ENCODE results near the gene SERGEF. TPM values are rescaled to one million over a fixed set of nuclear protein-coding genes. Genes with fewer than 3 reads are reported as not detected.

The SERGEF gene
- total and polyA plus RNA-seq, 5 donors from 2014 or later, result 40.4 to 81.5 (median 77.0) TPM

DNA sequence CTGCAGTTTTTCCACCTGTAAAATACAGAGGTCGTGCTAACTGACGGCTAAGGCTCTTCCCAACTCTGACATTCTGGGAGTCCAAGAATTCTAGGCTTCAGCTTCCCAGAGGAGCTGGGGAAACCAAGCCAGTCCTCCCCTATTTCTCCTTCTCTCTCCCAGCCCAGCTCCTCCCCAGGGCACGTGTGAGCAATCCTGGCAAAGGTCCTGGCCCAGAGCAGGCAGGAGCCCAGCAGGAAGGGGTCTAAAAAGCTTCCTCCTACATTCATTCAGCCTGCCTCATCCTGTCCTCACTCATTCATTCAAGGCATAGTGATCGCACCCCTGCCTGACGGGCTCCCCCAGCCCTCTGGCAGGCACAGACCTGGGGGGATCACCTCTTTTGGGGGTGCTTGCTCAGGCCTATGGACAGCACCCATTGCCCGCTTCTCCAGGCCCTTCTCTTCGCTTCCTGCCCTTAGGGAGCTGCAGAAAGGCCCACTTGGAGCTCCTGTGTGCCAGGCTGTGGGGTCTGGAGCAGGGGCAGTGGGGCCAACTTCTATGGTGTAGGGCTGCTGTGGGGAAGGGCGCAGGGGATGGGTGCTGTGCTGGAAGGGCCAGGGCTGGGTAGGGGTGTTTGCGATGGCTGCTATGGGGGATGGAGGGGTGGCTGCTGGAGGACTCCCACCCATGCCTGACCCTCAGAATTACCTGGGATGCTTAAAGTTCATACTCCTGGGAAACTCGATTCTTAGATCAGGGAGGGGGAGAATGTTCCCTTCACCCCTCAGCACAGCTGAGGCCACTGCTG lies 268.5 kb downstream of the SERGEF start:
- ATAC-seq (ENCODE audit: low read depth in 2 of 2) (no peak), DNase-seq (no peak)
- no peaks in the 10 kb centered on the region for H3K27me3 ChIP-seq (ENCODE audit: control insufficient read depth, insufficient read depth, low read length)
- H3K27ac ChIP-seq (ENCODE audit: insufficient read depth, low read length, poor library complexity, severe bottlenecking), result no peak overlapping the region
- H3K36me3 Mint-ChIP-seq, result no peaks in the 10 kb centered on the region
- H3K27me3 Mint-ChIP-seq, result peaks cover 20% of the 10 kb centered on the region
- no peak overlapping the region for H3K4me3 ChIP-seq (ENCODE audit: low read depth, low read length)
- no peak overlapping the region for H3K27ac Mint-ChIP-seq
- H3K4me1 Mint-ChIP-seq, result no peaks in the 10 kb centered on the region
- H3K4me1 ChIP-seq (ENCODE audit: control insufficient read depth, insufficient read depth, low read length, poor library complexity, severe bottlenecking), result no peaks in the 10 kb centered on the region
- no peaks in the 10 kb centered on the region for H3K9me3 Mint-ChIP-seq
- H3K4me3 Mint-ChIP-seq, result no peak overlapping the region
- H3K9me3 ChIP-seq (ENCODE audit: control insufficient read depth in 2 of 2, low read length in 2 of 2), result no peaks in the 10 kb centered on the region
- H3K36me3 ChIP-seq (ENCODE audit: control insufficient read depth, insufficient read depth, low read length), result no peaks in the 10 kb centered on the region

- Mint-ChIP-seq H3K9me3 (no peaks in the 10 kb centered on the region), H3K27me3 (peaks cover 20% of the 10 kb centered on the region), H3K36me3 (no peaks in the 10 kb centered on the region), H3K27ac (no peak overlapping the region), H3K4me1 (no peaks in the 10 kb centered on the region), H3K4me3 (no peak overlapping the region)
- no peaks in the 10 kb centered on the region for H3K4me1 ChIP-seq (ENCODE audit: control insufficient read depth, insufficient read depth, low read length, poor library complexity, severe bottlenecking)
- no peaks in the 10 kb centered on the region for H3K27me3 ChIP-seq (ENCODE audit: control insufficient read depth, insufficient read depth, low read length)
- DNase-seq (no peak), ATAC-seq (ENCODE audit: low read depth in 2 of 2) (no peak)
- H3K36me3 ChIP-seq (ENCODE audit: control insufficient read depth, insufficient read depth, low read length), result no peaks in the 10 kb centered on the region
- H3K4me3 ChIP-seq (ENCODE audit: low read depth, low read length), result no peak overlapping the region
- H3K9me3 ChIP-seq (ENCODE audit: control insufficient read depth in 2 of 2, low read length in 2 of 2), result no peaks in the 10 kb centered on the region
- H3K27ac ChIP-seq (ENCODE audit: insufficient read depth, low read length, poor library complexity, severe bottlenecking), result no peak overlapping the region
These were observed 269.1 kb downstream of the SERGEF start for GRCh38 chr11:17743808-17744119.

DNA sequence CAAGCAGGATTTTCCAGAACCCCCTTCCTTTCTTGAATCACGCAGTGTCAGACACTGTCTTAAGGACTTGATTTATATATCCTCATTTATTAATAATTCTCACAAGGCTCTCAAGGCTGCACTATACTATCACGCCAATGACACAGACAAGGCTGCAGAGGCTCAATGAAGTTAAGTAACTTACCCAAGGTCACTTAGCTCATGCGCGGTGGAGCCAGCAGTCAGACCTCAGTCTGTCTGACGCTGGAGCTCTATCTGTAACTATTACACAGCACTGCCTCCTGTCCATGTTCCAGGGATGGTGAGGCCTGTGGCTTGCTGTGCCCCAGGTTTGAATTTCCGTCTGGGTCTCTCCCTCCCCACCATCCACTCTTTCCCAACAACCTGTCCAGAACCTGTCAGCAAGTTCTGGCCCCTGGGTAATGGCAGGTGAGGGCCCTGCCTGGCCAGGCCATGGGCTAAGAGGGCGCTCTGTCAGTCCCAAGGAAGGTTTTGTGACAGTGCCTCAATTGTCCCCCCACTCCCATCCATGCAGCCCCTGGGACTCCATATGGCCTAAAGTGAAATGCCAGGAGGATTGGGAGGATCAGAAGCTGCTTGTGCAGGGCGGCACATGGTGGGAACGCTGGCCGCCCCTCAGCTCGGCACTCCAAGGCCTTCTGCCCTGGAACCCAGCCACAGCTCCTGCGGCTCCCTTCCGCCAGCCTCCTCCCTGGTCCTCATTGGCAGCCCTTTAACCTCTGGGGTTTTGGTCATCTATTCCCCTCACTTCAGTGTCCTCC lies 269.6 kb downstream of the SERGEF start:
- no peaks in the 10 kb centered on the region for H3K9me3 Mint-ChIP-seq
- H3K4me1 Mint-ChIP-seq, result no peaks in the 10 kb centered on the region
- no peak overlapping the region for H3K27ac Mint-ChIP-seq
- ATAC-seq (ENCODE audit: low read depth in 2 of 2) (no peak), DNase-seq (no peak)
- Histone ChIP-seq H3K4me3 (ENCODE audit: low read depth, low read length) (no peak overlapping the region), H3K36me3 (ENCODE audit: control insufficient read depth, insufficient read depth, low read length) (no peaks in the 10 kb centered on the region), H3K9me3 (ENCODE audit: control insufficient read depth in 2 of 2, low read length in 2 of 2) (no peaks in the 10 kb centered on the region), H3K27ac (ENCODE audit: insufficient read depth, low read length, poor library complexity, severe bottlenecking) (no peak overlapping the region), H3K27me3 (ENCODE audit: control insufficient read depth, insufficient read depth, low read length) (no peaks in the 10 kb centered on the region), H3K4me1 (ENCODE audit: control insufficient read depth, insufficient read depth, low read length, poor library complexity, severe bottlenecking) (no peaks in the 10 kb centered on the region)
- no peak overlapping the region for H3K4me3 Mint-ChIP-seq
- H3K36me3 Mint-ChIP-seq, result no peaks in the 10 kb centered on the region
- H3K27me3 Mint-ChIP-seq, result peaks cover 20% of the 10 kb centered on the region

GRCh38 chr11:17742019-17742418 lies 270.8 kb downstream of the SERGEF start:
- H3K4me1 ChIP-seq (ENCODE audit: control insufficient read depth, insufficient read depth, low read length, poor library complexity, severe bottlenecking), result no peaks in the 10 kb centered on the region
- DNase-seq (no peak), ATAC-seq (ENCODE audit: low read depth in 2 of 2) (no peak)
- peaks cover 23% of the 10 kb centered on the region for H3K27me3 Mint-ChIP-seq
- H3K27me3 ChIP-seq (ENCODE audit: control insufficient read depth, insufficient read depth, low read length), result peaks cover 4% of the 10 kb centered on the region
- H3K4me1 Mint-ChIP-seq, result no peaks in the 10 kb centered on the region
- H3K4me3 ChIP-seq (ENCODE audit: low read depth, low read length), result no peak overlapping the region
- no peak overlapping the region for H3K4me3 Mint-ChIP-seq
- H3K36me3 ChIP-seq (ENCODE audit: control insufficient read depth, insufficient read depth, low read length), result no peaks in the 10 kb centered on the region
- H3K27ac ChIP-seq (ENCODE audit: insufficient read depth, low read length, poor library complexity, severe bottlenecking), result no peak overlapping the region
- no peaks in the 10 kb centered on the region for H3K9me3 Mint-ChIP-seq
- H3K27ac Mint-ChIP-seq, result no peak overlapping the region
- H3K9me3 ChIP-seq (ENCODE audit: control insufficient read depth in 2 of 2, low read length in 2 of 2), result no peaks in the 10 kb centered on the region
- H3K36me3 Mint-ChIP-seq, result no peaks in the 10 kb centered on the region

DNA sequence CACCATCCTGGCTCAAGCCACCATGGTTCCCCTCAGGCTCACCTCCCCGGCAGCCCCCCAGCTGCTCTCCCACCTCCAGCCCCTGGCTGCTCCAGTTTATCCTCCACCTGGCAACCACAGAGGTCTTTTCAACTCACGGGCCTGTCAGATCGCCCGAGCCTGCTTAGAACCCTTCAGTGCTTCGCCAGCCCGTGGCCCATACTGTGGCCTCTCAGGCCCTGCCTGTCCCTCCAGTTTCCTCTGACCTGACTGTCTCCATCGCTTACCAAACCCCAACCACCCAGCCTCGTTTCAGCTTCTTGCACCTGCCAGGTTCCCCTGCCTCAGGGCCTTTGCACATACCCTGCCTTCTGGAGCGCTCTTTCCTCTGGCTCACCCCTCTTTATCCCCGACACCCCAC lies 271.4 kb downstream of the SERGEF start:
- Mint-ChIP-seq H3K4me3 (no peak overlapping the region), H3K27me3 (peaks cover 28% of the 10 kb centered on the region), H3K36me3 (peaks cover 4% of the 10 kb centered on the region), H3K9me3 (peaks cover 0 to 2% (median 0%) of the 10 kb centered on the region in 7 donors), H3K4me1 (peaks cover 0 to 3% (median 0%) of the 10 kb centered on the region in 4 donors), H3K27ac (peak overlapping the region in 1 of 3 donors; percentile 72)
- DNase-seq, result no peak
- Histone ChIP-seq H3K4me1 (ENCODE audit: control insufficient read depth, insufficient read depth, low read length, poor library complexity, severe bottlenecking) (no peaks in the 10 kb centered on the region), H3K27me3 (ENCODE audit: control insufficient read depth, insufficient read depth, low read length) (peaks cover 8% of the 10 kb centered on the region), H3K27ac (ENCODE audit: insufficient read depth, low read length, poor library complexity, severe bottlenecking) (no peak overlapping the region), H3K36me3 (ENCODE audit: control insufficient read depth, insufficient read depth, low read length) (no peaks in the 10 kb centered on the region), H3K9me3 (ENCODE audit: control insufficient read depth in 2 of 2, low read length in 2 of 2) (no peaks in the 10 kb centered on the region), H3K4me3 (ENCODE audit: low read depth, low read length) (no peak overlapping the region)
- ATAC-seq (ENCODE audit: low read depth in 2 of 2), result no peak

- Histone ChIP-seq H3K27me3 (ENCODE audit: control insufficient read depth, insufficient read depth, low read length) (peaks cover 8% of the 10 kb centered on the region), H3K4me1 (ENCODE audit: control insufficient read depth, insufficient read depth, low read length, poor library complexity, severe bottlenecking) (no peaks in the 10 kb centered on the region), H3K27ac (ENCODE audit: insufficient read depth, low read length, poor library complexity, severe bottlenecking) (no peak overlapping the region), H3K36me3 (ENCODE audit: control insufficient read depth, insufficient read depth, low read length) (no peaks in the 10 kb centered on the region), H3K9me3 (ENCODE audit: control insufficient read depth in 2 of 2, low read length in 2 of 2) (no peaks in the 10 kb centered on the region), H3K4me3 (ENCODE audit: low read depth, low read length) (no peak overlapping the region)
- ATAC-seq (ENCODE audit: low read depth in 2 of 2) (no peak), DNase-seq (no peak)
- Mint-ChIP-seq H3K27me3 (peaks cover 26% of the 10 kb centered on the region), H3K36me3 (peaks cover 4% of the 10 kb centered on the region), H3K9me3 (peaks cover 0 to 2% (median 0%) of the 10 kb centered on the region in 7 donors), H3K4me3 (no peak overlapping the region), H3K4me1 (peaks cover 0 to 7% (median 0%) of the 10 kb centered on the region in 4 donors), H3K27ac (no peak overlapping the region)
These were observed 272.1 kb downstream of the SERGEF start for GRCh38 chr11:17740649-17741235.

DNA sequence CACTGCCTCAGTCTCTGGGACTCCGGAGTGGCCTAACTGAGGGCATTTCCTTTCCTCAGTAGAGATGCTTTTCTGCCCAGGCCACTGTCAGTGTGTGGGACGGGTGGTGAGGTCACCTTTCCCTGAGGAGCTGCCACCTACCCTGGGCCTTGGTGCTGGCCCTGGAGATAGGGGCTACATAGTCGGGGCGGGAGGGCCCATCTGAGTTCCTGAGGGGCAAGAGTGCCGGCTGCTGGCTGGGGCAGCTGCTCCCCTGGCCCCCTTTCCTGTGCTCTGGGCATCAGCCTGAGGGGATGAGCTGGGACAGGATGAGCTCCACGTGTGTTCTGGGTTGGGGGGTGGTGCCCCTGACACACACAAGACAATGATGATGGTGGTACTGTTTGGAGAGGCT lies 272.9 kb downstream of the SERGEF start:
- Histone ChIP-seq H3K27me3 (ENCODE audit: control insufficient read depth, insufficient read depth, low read length) (peaks cover 8% of the 10 kb centered on the region), H3K4me1 (ENCODE audit: control insufficient read depth, insufficient read depth, low read length, poor library complexity, severe bottlenecking) (no peaks in the 10 kb centered on the region), H3K9me3 (ENCODE audit: control insufficient read depth in 2 of 2, low read length in 2 of 2) (no peaks in the 10 kb centered on the region), H3K36me3 (ENCODE audit: control insufficient read depth, insufficient read depth, low read length) (no peaks in the 10 kb centered on the region), H3K4me3 (ENCODE audit: low read depth, low read length) (no peak overlapping the region), H3K27ac (ENCODE audit: insufficient read depth, low read length, poor library complexity, severe bottlenecking) (no peak overlapping the region)
- Mint-ChIP-seq H3K9me3 (peaks cover 0 to 2% (median 0%) of the 10 kb centered on the region in 7 donors), H3K27ac (no peak overlapping the region), H3K27me3 (peaks cover 24% of the 10 kb centered on the region), H3K36me3 (peaks cover 4% of the 10 kb centered on the region), H3K4me1 (peaks cover 0 to 7% (median 0%) of the 10 kb centered on the region in 4 donors), H3K4me3 (no peak overlapping the region)
- no peak for ATAC-seq (ENCODE audit: low read depth in 2 of 2)
- DNase-seq, result no peak
